SK-N-SH treated with all-trans-retinoic acid at 6 μM for 48 hours (cell line): ENCODE results near the gene CCDC85B.

Experiments used
- ATAC-seq: fragments of 200-7000 bp; cut with Tn5 transposase; 3 replicates; pipeline ENCODE4 v1.9.1; 2020; ENCODE audit warnings: mild to moderate bottlenecking, moderate library complexity
- BACH2 ChIP-seq: fragments of 250-450 bp; sonication (Bioruptor Pico); IDR thresholded peaks from 2 replicates; pipeline ENCODE4 v1.9.0; 2021; ENCODE audit warnings: mild to moderate bottlenecking, borderline replicate concordance
- CREB5 ChIP-seq: fragments of 250-450 bp; sonication (Bioruptor Pico); IDR thresholded peaks from 2 replicates; pipeline ENCODE4 v1.5.1; 2020; ENCODE audit warnings: low read depth, mild to moderate bottlenecking, moderate library complexity
- CSDC2 ChIP-seq: fragments of 250-450 bp; sonication (Bioruptor Pico); IDR thresholded peaks from 2 replicates; pipeline ENCODE4 v1.5.0; 2020; ENCODE audit warnings: mild to moderate bottlenecking, moderate library complexity
- ESRRG ChIP-seq: fragments of 250-450 bp; sonication (Bioruptor Pico); IDR thresholded peaks from 2 replicates; pipeline ENCODE4 v1.6.1; 2021; ENCODE audit warnings: mild to moderate bottlenecking
- GLIS3 ChIP-seq: fragments of 250-450 bp; sonication (Bioruptor Pico); IDR thresholded peaks from 2 replicates; pipeline ENCODE4 v1.5.0; 2020; ENCODE audit warnings: mild to moderate bottlenecking, moderate library complexity
- ISL1 ChIP-seq: fragments of 250-450 bp; sonication (Bioruptor Pico); IDR thresholded peaks from 2 replicates; pipeline ENCODE4 v2.1.2; 2022; ENCODE audit warnings: mild to moderate bottlenecking, moderate library complexity
- OSR1 ChIP-seq: fragments of 250-450 bp; sonication (Bioruptor Pico); IDR thresholded peaks from 2 replicates; pipeline ENCODE4 v1.8.0; 2022; ENCODE audit warnings: moderate library complexity, mild to moderate bottlenecking, inconsistent platforms
- PPARA ChIP-seq: fragments of 250-450 bp; sonication (Bioruptor Pico); IDR thresholded peaks from 2 replicates; pipeline ENCODE4 v1.5.0; 2020; ENCODE audit warnings: mild to moderate bottlenecking, borderline replicate concordance
- RARB ChIP-seq: fragments of 250-450 bp; sonication (Bioruptor Pico); IDR thresholded peaks from 2 replicates; pipeline ENCODE4 v1.8.0; 2021; ENCODE audit warnings: mild to moderate bottlenecking, moderate library complexity
- SNAI2 ChIP-seq: fragments of 250-450 bp; sonication (Bioruptor Pico); IDR thresholded peaks from 2 replicates; pipeline ENCODE4 v1.5.0; 2020; ENCODE audit warnings: mild to moderate bottlenecking, moderate library complexity
- TCF4 ChIP-seq: fragments of 250-450 bp; sonication (Bioruptor Pico); IDR thresholded peaks from 2 replicates; pipeline ENCODE4 v1.8.0; 2021; ENCODE audit warnings: mild to moderate bottlenecking, moderate library complexity, borderline replicate concordance
- TOX ChIP-seq: fragments of 250-450 bp; sonication (Bioruptor Pico); IDR thresholded peaks from 2 replicates; pipeline ENCODE4 v1.8.0; 2021; ENCODE audit warnings: mild to moderate bottlenecking, moderate library complexity, borderline replicate concordance
- ZC3H10 ChIP-seq: fragments of 250-450 bp; sonication (Bioruptor Pico); IDR thresholded peaks from 2 replicates; pipeline ENCODE4 v1.5.1; 2021; ENCODE audit warnings: mild to moderate bottlenecking, moderate library complexity
- ZFP30 ChIP-seq: fragments of 450-650 bp; formaldehyde crosslinking; IDR thresholded peaks from 2 replicates; pipeline ENCODE4 v1.5.0; 2022; ENCODE audit warnings: mild to moderate bottlenecking, moderate library complexity
- ZNF565 ChIP-seq: fragments of 450-650 bp; formaldehyde crosslinking; conservative IDR thresholded peaks from 2 replicates; pipeline ENCODE4 v1.5.0; 2020; ENCODE audit warnings: low read depth, mild to moderate bottlenecking, moderate library complexity
- ZNF70 ChIP-seq: fragments of 450-650 bp; formaldehyde crosslinking; IDR thresholded peaks from 2 replicates; pipeline ENCODE4 v1.5.0; 2020; ENCODE audit warnings: mild to moderate bottlenecking, moderate library complexity
- ZNF8 ChIP-seq: fragments of 450-650 bp; formaldehyde crosslinking; IDR thresholded peaks from 2 replicates; pipeline ENCODE4 v1.5.0; 2020; ENCODE audit warnings: mild to moderate bottlenecking, moderate library complexity
- TF ChIP-seq, protein P1 (sequence below): fragments of 250-450 bp; sonication (Bioruptor Pico); IDR thresholded peaks from 2 replicates; pipeline ENCODE4 v1.5.0; 2020; ENCODE audit warnings: mild to moderate bottlenecking, moderate library complexity
- TF ChIP-seq, protein P2 (sequence below): fragments of 250-450 bp; sonication (Bioruptor Pico); IDR thresholded peaks from 2 replicates; pipeline ENCODE4 v1.5.1; 2021; ENCODE audit warnings: mild to moderate bottlenecking, moderate library complexity
- TF ChIP-seq, protein P3 (sequence below): fragments of 250-450 bp; sonication (Bioruptor Pico); IDR thresholded peaks from 2 replicates; pipeline ENCODE4 v1.8.0; 2020; ENCODE audit warnings: mild to moderate bottlenecking, moderate library complexity, borderline replicate concordance

CCDC85B gene

GRCh38 chr11:65892661-65893317, 2.3 kb downstream of the CCDC85B start:
- TF ChIP-seq TOX, result no peak
- no peak for TF ChIP-seq CSDC2 (CRISPR knock-in tag)
- no peak for TF ChIP-seq ISL1 (CRISPR knock-in tag)
- TF ChIP-seq, protein P1, sequence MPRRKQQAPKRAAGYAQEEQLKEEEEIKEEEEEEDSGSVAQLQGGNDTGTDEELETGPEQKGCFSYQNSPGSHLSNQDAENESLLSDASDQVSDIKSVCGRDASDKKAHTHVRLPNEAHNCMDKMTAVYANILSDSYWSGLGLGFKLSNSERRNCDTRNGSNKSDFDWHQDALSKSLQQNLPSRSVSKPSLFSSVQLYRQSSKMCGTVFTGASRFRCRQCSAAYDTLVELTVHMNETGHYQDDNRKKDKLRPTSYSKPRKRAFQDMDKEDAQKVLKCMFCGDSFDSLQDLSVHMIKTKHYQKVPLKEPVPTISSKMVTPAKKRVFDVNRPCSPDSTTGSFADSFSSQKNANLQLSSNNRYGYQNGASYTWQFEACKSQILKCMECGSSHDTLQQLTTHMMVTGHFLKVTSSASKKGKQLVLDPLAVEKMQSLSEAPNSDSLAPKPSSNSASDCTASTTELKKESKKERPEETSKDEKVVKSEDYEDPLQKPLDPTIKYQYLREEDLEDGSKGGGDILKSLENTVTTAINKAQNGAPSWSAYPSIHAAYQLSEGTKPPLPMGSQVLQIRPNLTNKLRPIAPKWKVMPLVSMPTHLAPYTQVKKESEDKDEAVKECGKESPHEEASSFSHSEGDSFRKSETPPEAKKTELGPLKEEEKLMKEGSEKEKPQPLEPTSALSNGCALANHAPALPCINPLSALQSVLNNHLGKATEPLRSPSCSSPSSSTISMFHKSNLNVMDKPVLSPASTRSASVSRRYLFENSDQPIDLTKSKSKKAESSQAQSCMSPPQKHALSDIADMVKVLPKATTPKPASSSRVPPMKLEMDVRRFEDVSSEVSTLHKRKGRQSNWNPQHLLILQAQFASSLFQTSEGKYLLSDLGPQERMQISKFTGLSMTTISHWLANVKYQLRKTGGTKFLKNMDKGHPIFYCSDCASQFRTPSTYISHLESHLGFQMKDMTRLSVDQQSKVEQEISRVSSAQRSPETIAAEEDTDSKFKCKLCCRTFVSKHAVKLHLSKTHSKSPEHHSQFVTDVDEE (CRISPR knock-in tag), result no peak
- TF ChIP-seq TCF4 (CRISPR knock-in tag), result no peak
- TF ChIP-seq, protein P2, sequence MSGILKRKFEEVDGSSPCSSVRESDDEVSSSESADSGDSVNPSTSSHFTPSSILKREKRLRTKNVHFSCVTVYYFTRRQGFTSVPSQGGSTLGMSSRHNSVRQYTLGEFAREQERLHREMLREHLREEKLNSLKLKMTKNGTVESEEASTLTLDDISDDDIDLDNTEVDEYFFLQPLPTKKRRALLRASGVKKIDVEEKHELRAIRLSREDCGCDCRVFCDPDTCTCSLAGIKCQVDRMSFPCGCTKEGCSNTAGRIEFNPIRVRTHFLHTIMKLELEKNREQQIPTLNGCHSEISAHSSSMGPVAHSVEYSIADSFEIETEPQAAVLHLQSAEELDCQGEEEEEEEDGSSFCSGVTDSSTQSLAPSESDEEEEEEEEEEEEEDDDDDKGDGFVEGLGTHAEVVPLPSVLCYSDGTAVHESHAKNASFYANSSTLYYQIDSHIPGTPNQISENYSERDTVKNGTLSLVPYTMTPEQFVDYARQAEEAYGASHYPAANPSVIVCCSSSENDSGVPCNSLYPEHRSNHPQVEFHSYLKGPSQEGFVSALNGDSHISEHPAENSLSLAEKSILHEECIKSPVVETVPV (CRISPR knock-in tag), result no peak
- TF ChIP-seq SNAI2 (CRISPR knock-in tag), result no peak
- TF ChIP-seq ESRRG (CRISPR knock-in tag), result no peak
- no peak for TF ChIP-seq ZC3H10 (CRISPR knock-in tag)
- no peak for TF ChIP-seq PPARA
- TF ChIP-seq OSR1 (CRISPR knock-in tag), result no peak
- no peak for TF ChIP-seq CREB5 (CRISPR knock-in tag)
- TF ChIP-seq ZFP30 (CRISPR knock-in tag), result no peak
- no peak for TF ChIP-seq ZNF565 (CRISPR knock-in tag)
- TF ChIP-seq BACH2 (CRISPR knock-in tag), result no peak
- no peak for TF ChIP-seq GLIS3
- TF ChIP-seq, protein P3, sequence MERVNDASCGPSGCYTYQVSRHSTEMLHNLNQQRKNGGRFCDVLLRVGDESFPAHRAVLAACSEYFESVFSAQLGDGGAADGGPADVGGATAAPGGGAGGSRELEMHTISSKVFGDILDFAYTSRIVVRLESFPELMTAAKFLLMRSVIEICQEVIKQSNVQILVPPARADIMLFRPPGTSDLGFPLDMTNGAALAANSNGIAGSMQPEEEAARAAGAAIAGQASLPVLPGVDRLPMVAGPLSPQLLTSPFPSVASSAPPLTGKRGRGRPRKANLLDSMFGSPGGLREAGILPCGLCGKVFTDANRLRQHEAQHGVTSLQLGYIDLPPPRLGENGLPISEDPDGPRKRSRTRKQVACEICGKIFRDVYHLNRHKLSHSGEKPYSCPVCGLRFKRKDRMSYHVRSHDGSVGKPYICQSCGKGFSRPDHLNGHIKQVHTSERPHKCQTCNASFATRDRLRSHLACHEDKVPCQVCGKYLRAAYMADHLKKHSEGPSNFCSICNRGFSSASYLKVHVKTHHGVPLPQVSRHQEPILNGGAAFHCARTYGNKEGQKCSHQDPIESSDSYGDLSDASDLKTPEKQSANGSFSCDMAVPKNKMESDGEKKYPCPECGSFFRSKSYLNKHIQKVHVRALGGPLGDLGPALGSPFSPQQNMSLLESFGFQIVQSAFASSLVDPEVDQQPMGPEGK, result no peak
- no peak for ATAC-seq

DNA sequence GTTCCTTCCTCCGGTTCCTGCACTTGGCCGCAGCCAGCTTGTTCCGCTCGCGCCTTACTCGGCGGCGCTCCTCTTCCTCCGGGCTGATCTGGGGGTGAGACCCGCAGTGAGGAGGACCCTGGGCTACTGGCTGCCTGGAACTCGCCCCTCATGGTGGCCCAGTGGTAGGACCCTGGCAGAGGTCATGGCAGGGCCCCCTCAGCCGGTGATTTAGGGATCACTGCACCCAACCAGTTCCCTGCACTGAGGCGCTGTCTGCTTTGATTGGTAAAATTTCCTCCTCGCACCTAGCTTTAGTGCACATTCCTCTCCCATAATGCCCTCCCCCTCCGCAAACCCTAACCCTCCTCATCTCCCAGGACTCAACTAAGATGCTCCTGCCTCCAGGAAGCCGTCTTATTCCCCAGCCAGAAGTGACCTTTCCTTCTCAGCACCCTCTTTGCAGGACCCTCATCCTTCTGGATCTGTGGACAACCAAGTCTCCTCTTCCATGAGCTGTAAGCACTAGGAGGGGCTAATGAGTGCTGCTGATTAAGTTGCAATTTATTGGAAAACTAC, 3.6 kb downstream of the CCDC85B start:
- TF ChIP-seq SNAI2 (CRISPR knock-in tag), result no peak
- no peak for TF ChIP-seq RARB (CRISPR knock-in tag)
- TF ChIP-seq ZNF70, result no peak
- TF ChIP-seq CREB5 (CRISPR knock-in tag), result no peak
- TF ChIP-seq ESRRG (CRISPR knock-in tag), result no peak
- TF ChIP-seq OSR1 (CRISPR knock-in tag), result no peak
- TF ChIP-seq TCF4 (CRISPR knock-in tag), result no peak
- TF ChIP-seq TOX, result no peak
- TF ChIP-seq CSDC2 (CRISPR knock-in tag), result no peak
- no peak for TF ChIP-seq ZFP30 (CRISPR knock-in tag)
- ATAC-seq, result no peak

DNA sequence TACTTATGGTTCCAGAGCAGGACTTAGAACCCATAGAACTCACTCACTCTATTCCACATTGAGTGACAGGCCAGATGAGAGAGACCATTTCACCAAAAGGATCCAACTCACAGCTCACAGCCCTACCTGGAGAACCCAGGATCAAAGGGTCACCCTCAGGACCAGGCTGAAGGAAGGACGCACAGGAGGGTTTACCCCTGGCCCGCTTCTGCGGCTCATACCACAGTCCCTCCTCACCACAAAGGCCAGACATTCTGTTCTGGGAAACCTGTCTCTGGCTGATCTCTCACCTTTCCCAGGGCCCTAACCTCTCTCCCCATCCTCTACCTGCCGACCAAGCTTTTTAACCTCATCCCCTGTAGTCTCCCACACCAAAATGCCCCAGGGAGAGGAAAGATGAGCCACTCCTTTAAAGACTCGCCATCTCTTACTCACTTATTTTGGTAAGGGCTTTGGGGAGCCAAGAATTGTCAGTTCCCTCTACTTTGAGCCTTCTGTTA, 5.1 kb downstream of the CCDC85B start:
- no peak for TF ChIP-seq ZNF8
- TF ChIP-seq, protein P3, result no peak
- TF ChIP-seq ZC3H10 (CRISPR knock-in tag), result no peak
- no peak for TF ChIP-seq ZFP30 (CRISPR knock-in tag)
- no peak for TF ChIP-seq CREB5 (CRISPR knock-in tag)
- no peak for ATAC-seq
